Mucosa of gallbladder (tissue), 1 donor: ENCODE measurements around the gene TXNDC17. TPM values are rescaled to one million over a fixed set of nuclear protein-coding genes. Genes with fewer than 3 reads are reported as not detected.
"Not testable (repeated sequence)": the region's sequence is repeated elsewhere in the genome, so short reads cannot be mapped to it uniquely, and the experiment has no call there.

Source experiments
- DNase-seq: peaks from one replicate; pipeline ENCODE4 v3.0.0-alpha.2; 2020; ENCODE audit warnings: low spot score
- total RNA-seq: library from RNA; stranded (reverse); gene quantifications from one replicate; pipeline ENCODE4 v1.2.1, GENCODE V29; 2021
- donor health status: DM: no; HTN: no; CAD: no.

TXNDC17 gene
- total RNA-seq, 1 donor from 2014 or later: 101 TPM

DNA sequence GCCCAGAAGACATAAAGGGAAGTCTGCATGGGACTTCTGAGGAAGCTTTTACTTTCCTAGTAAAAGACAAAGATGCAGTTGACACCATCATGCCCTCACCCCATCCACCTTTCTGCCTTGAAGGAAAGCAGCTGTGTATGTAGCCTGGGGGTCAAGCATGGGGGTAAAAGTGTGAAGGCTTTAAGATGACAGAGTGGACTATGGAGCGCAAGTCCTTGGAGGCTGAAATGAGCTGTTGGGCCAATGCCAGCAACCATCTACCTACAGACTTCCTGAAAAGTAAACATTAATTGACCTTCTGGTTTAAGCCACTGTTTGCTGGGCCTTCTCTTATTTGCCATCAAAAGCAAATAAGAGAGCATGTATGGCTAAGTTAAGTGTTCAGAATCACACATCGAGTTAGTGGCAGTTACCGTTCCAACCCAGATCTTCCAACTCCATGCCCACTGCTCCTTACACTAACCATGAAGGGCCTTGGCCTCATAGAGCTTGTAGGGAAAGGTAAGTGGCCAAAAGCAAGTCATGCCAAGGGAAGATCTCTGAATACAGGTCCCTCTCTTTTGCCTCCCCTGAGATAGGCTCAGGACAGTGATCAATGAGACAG lies 42.3 kb downstream of the TXNDC17 start:
- no peak for DNase-seq

DNA sequence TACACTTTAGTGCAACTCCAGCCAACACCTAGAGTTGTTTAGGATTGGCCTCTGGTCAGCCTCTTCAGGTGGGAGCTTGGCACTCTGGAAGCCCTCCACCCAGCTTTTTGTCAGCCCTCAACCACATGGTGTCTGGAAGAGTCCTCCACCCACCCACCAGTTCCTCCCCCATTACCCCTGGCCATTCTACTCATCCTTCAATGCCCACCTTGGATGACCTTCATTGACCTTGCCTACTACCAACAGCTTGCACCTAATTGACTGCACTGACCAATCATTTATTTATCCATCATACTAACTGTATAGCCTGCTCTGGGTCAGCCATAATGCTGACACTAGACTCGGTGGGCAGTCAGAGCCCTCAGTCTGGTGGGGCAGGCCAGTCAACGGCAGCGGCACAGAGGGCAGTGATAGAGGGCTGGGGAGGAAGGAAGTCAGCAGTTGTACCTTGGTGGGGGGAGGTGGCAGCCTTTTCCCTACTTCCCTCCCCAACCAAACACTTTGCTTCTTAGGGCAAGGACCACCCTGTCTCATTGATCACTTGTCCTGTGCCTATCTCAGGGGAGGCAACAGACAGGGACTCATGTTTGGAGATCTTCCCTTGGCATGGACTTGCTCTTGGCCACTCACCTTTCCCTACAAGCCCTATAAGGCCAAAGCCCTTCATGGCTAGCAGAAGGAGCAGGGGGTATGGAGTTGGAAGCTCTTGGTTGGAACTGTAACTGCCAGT lies 43.0 kb downstream of the TXNDC17 start:
- DNase-seq: no peak

DNA sequence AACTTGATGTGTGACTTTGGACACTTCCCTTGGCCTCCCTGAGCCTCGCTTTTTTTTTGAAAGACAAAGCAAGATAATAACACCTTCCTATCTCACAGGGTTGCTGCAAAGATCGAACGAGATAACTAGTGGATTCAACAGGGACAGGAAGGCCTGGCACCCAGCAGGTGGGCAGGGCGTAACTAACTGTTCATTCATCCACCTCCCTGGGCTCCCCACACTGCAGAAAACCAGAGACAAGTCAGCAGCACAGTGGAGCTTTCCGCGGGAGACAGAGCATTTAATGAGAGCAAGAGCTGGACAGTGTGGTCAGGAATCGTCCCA lies 43.6 kb downstream of the TXNDC17 start:
- DNase-seq: no peak

DNA sequence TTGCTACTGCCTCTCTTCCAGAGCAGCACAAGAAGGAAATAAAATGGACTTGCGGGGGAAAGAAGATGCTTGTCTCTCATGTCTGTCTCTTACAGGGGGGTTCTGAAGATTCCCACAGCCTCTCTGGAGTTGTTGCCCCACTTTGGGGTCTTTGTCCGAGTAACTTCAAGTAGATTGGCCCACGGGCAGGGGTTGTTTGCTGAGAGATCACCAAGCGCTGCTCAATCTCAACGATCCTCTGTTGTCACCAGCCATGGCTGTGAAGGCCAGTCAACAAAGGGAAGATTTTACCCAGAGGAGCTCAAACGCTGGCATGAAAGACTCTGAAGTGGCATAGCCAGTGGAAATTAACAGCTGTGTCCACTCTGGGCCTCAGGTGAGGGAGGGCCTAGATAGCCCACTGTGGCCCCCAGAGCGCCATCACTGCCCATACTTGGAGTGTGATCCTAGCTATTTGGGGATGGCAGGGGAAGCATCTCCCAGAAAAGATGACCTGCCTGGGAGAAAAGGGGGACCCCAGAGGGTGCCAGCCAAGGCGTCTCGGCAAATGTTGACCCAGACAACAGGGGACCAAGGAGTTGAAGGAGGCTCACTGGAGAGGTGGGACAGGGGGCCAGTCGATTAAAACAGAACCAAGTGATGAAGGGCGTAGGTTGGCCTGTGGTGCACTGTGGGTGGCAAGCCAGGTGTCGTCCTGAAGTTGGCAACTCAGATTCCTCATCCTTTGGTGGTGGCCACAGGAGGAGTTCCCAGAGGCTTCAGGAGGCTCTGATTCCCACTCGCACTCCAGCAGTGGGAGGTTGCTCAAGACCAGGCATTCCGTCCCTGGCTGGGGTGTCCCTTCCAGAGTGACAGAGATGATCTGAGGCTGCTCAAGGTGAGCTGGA lies 44.3 kb downstream of the TXNDC17 start:
- DNase-seq: no peak

DNA sequence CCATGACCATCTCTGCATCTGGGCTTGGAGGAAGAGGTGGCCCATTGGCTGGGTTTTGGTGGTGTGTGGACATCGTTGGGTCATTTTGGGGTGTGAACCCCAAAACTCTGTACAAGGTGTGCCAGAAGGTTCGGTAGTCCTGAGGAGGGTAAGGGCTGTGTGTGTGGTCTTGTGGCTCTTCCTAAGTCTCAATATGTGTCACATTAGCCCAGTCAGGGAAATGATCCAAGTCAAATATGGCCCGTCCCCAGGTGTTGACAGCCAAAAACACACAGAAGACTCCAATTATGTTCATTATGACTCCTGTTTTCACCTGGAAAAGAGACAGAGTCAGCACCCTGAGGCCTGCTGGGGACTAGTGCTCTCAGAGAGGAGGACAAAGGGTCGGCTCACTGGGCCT lies 45.2 kb downstream of the TXNDC17 start:
- DNase-seq: no peak

DNA sequence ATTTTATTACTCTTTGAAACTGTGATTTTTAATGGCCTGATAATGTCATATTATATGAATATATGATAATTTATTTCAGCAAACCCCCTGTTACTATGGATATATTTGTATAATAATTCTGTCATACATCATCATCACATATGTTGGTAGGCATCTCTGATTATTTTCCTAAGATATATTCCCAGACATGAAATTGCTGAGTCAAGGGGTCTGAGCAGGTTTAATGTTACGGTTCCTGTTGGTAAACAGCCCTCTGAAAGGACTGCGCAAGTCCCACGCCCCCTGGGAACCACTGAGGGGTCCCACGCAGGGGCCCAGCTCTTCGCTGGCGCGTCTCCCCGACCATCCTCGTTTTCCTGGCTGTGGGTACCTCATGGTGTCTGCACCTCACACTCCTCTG lies 48.1 kb downstream of the TXNDC17 start:
- no peak for DNase-seq

DNA sequence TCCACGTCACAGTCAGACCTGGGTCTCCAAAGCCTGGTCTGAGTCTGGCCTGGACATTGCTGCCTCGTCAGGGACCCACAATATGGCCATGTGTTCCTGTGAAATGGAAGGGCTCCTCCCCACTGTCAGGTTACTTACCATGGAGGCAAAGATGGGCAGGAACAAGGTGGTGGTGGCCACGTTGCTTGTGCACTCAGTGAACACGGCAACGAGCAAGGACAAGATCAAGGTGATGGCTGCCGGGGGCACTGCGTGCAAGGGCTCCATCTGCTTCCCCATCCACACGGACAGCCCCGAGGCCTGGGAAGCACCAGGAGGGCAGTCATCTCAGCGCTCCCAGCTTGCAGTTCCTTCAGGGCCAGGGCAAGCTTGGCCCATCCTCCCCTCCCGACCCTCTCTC lies 49.8 kb downstream of the TXNDC17 start:
- no peak for DNase-seq

DNA sequence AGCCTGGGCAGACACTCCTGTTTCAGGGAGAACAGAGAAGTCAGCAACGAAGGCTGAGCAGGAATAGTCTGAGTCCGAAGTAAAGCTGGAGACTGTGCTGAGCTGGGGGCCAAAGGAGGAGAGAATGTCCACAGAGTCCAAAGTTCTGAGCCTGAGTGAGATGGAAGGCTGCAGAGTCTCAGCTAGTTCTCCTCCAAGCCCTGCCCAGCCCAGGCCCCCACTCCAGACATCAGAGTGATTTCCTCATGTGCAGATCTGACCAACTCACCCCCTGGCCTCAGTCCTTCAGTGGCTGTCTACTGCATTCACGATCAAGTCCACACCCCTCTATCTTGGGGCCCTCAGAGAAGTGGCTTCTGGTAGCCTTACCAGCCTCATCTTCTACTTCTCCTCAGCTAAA lies 50.7 kb downstream of the TXNDC17 start:
- no peak for DNase-seq

DNA sequence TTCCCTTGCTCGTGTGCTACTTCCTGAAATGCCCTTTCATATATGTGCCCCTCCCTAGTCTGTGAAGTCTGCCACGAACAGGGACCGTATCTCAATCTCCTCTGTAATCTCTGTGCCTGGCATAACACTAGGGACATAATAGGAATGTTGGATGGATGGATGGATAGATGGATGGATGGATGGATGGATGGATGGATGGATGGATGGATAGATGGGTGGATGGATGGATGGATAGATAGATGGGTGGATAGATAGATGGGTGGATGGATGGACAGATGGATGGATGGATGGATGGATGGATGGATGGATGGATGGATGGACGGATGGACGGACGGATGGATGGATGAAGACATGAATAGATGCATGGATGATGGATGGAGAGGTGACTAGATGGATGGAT lies 51.1 kb downstream of the TXNDC17 start:
- not testable (repeated sequence) for DNase-seq

Other genes starting within 250 kb of the TXNDC17 start
- gene AIPL1, start 205.9 kb upstream of the TXNDC17 start, total RNA-seq: not detected
- 1.4 TPM for gene PIMREG, start 196.6 kb upstream of the TXNDC17 start, total RNA-seq
- 15.2 TPM for gene PITPNM3, start 84.5 kb upstream of the TXNDC17 start, total RNA-seq
- gene KIAA0753, start 349 bp upstream of the TXNDC17 start, total RNA-seq: 21.4 TPM
- 16.9 TPM for gene MED31, start 10.5 kb downstream of the TXNDC17 start, total RNA-seq
- gene C17orf100, start 10.7 kb downstream of the TXNDC17 start, total RNA-seq: 3.3 TPM
- gene SLC13A5, start 72.3 kb downstream of the TXNDC17 start, total RNA-seq: 0.52 TPM
- gene XAF1, start 115.0 kb downstream of the TXNDC17 start, total RNA-seq: 54.4 TPM
- 0.23 TPM for gene FBXO39, start 135.2 kb downstream of the TXNDC17 start, total RNA-seq
- not detected for gene TEKT1, start 190.7 kb downstream of the TXNDC17 start, total RNA-seq